Hippocampal formation (tissue), 2 donors: ENCODE data around the gene TMEM63A.
A peak's percentile ranks its signal among the peaks of the same experiment; 100 is the strongest.

Experiments
- DNase-seq, 2 donors: peaks; one replicate each; lab custom pipeline; 2025; lab: John Stamatoyannopoulos, UW

TMEM63A gene

DNA sequence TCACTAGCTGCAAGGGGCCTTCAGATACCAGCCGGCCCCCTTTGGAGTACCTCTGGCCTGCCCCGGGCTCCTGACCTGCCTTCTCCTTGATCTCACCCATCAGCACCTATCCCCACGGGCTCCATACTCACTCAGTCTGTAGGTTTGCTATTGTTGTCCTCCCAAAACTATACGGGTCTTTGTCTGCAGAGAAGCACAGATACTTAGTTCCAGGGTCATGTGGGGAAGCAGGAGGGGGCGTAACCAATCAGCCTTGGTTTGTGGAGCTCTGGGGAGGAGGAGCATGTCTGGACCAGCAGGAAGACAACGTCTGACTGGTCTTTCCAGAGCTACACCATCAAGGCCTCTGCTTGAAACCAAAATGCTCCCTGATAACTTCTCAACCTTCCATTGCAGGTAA, 15.2 kb downstream of the TMEM63A start:
- DNase-seq, result no peak

DNA sequence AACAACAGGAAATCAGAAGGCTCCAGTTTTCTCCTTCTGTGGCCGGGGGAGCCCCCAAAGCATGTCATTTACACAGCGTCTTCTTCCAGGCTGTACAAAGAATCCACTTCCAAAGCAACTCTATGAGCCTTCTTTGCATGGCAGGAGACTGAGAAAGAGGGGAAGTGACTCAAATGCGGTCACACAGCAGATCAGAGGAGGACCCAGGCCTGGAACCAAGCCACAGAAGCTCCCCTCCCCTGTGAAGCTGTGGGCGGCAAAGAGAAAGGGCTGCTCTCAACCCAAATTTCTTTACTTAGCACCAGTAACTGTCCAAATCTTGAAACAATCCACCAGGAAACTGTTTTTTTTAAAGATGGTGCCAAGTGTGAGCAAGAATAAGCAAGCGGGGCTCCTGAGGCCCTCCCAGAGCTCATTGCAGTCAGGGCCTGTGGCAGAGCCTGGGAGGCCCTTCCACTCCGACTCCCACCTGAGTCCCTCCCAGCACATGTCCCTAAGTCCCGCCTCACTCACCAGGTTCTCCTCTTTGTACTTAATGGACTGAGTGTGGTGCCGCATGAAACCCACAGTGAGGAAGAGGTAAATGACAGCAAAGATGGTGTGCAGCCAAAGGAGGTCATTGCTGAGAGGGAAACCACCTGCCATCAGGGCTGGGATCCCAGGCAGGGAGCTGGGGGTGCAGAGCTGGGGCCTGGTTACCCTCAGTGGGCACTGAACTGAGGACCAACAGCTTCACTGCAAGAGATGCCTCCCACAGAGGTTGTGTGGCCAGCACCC, 15.9 kb downstream of the TMEM63A start:
- no peak for DNase-seq

DNA sequence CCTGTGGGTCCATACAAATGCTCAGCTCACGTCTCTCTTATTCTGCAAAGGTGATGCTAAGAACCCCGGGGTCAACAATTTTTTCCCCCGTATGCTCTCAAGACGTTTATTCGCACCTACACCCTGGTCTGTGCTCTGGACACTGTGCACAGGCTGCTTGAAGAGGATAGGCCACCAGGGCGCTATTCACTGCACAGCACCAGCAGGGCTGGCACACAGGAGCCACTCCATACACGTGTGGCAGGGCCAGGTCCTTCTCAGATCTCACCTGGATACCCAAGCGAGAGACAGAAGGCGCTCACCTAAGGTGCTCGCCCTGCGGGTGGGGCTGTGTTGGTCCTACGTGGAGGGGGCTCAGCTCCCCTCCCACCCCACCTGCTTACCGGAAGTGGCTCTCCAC, 16.7 kb downstream of the TMEM63A start:
- no peak for DNase-seq

DNA sequence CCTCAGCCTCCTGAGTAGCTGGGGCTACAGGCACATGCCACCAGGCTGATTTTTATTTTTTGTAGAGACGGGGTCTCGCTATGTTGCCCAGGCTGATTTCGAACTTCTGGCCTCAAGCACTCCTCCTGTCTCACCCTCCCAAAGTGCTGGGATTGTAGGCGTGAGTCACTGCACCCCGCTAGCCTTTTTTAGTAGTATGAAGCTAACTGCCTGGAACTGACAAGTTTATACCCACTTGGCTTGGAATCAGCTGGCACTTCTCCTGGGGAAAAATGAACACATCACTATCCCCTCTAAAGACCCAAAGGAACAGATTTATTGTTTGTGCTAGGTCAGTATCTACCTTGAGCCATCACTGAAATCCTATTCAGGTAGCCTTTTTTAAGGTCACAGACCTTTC, 19.0 kb downstream of the TMEM63A start:
- no peak for DNase-seq

DNA sequence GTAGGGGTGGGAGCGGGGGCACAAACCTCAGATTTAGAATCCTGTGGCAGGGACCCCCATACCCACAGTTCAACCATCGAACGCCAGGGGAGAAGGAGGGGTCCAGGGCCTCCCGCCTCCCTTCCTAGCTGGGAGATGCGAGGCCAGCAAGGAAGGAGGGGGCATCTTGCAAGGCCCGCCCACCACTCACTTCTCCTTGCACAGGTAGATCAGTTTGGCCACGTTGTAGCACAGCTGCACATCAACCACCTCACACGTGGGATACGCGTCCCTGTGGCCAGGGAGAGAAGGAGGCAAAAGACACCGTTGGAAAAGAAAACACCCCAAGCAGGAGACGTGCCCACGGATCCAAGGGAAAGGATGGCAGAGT, 19.6 kb downstream of the TMEM63A start:
- DNase-seq, result no peak

DNA sequence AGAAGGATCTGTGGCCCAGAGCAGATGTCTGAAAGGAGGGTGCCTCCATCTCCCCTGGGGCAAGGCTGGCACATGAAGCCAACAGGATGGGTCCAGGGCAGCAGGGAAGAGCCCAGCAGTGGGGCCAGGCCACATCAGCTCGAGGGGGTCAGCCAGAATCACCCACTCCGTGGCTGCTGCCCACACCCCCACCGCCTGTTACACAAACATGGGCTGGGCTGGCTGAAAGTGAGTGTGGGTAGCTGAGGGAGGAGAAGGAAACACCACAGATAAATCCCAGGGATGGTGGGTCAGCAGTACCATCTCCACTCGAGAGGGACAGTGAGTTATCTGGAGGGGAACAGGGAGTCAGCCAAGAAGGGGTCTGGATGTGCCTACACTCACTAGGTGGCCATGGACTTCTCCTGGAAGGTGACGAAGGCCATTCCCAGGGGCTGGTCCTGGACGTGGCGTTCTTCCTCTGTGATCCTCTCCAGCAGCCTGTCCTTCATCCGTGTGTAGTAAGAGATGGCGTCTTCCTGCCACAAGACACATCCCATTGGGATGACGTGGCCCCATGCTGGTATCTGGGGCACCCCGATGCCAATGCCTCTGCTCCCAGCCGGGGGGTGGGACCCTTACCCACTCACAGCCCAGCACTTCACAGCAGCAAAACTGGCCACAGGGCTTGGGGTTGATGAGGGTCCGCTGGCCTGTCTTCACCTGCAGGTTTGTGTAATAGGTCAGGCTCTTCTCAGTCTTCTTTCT, 20.2 kb downstream of the TMEM63A start:
- no peak for DNase-seq

DNA sequence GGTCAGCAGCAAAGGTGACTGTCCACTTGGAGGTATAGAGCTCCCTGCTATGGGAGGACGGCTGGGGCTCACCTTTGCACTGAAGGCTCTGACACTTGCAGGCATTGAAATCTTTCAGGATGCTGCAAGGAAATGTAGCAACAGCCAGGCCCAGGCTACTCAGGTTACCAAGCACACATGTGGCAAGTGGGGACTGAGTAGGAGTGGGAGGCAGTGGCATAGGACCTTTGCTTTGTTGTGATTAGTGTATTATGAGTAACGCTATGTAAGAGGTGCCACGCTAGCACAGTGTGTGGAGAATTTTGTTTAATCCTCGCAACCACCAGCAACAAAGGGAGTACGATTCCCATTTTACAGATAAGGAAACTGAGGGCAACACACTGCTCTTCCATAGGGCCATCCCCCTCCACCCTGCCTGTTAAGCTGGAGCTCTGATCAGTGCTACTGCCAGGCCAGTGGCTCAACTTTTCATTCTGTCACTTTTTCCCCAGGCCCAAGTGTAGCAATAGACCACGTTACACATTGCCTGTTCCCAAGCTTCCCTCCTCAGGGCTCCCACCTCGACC, 21.2 kb downstream of the TMEM63A start:
- no peak for DNase-seq

DNA sequence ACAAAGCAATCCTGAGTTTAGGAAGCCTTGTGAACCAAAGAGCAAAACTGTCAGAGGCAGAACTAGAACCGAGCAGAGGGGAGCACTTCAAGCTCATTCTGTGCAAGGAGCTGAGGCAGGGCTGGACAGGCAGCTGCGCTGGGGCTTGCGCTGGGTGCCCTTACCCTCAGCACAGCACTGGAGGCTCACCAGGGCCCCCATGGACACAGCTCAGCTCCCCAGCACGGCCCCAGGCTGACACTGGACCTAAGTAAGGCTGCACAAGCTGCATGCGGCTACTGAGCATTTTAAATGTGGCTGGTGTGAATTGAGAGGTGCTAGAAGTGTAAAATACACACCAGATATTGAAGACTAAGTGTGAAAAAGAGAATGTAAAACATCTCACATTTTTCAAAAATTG, 22.1 kb downstream of the TMEM63A start:
- DNase-seq, result no peak

DNA sequence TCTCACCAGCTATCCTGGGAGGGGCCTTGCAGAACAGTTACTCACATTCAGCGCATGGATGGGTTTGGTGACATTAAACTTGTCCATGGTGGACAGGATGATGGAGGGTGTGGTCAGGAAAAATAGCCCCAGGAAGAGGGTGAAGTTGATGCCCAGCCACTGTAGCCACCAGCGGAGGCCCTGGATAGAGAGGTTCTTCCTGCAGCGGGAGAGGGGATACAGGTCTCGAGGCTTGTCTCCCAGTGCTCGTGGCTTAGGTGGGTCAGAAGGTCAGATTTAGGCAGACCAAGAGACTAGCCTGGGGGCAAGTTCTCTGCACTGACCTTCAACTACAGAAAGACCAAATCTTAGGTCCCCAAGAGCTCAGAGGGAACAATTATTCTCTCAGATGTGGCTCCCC, 23.0 kb downstream of the TMEM63A start:
- DNase-seq, result no peak

DNA sequence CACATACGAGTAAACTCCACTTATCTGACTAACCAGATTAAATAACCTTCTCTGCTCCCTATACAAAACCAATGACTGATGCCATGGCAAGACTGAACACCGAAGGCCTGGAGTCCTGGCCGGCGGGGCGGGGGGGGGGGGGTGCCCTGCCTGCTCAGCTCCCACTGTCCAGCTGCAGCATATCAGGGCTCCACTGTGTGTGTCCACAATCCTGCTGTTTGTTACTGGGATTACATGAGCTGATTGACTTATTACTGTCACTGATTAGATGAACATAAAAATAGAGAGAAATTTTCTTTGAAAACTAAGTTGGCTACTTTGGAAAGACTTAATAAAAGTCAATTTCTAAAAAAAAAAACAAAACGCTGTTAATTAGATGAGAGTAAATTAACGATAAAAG, 24.9 kb downstream of the TMEM63A start:
- DNase-seq, result peak; percentile 62 to 69

DNA sequence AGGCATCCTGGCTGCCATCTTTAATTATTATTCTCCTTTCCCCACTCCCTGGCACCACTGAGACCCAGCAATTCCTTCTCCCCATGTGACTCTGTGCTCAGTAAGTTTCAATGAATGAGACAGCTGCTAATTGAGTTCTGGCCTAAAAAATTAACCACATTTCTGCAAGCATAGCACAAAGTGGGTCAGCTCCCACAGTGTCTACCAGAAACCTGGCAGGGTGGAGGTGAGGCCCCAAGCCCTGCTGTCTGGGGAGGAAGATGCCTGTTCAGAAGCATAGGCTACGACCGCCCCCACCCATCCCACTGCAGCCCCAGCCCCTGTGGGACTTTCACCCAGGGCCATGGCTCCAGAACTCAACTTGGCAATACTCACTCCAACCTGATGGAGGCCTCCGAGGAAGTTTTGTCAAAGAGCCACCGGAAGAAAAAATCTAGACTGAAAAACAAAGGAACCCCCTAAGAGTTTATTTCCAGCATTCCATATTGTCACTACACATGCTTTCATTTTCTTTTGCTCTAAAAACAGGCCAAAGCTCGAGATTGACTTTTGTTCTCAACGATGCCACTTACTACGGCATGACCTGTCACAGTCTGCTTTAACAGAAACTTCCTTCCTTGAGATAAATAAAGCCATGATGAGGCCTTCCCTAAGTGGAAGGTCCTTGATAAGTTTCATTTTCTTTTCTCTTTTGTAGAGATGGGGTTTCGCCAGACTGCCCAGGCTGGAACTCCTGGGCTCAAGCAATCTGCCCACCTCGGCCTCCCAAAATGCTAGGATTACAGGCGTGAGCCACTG, 26.5 kb downstream of the TMEM63A start:
- DNase-seq, result peak in 1 of 2 donors; percentile 59

DNA sequence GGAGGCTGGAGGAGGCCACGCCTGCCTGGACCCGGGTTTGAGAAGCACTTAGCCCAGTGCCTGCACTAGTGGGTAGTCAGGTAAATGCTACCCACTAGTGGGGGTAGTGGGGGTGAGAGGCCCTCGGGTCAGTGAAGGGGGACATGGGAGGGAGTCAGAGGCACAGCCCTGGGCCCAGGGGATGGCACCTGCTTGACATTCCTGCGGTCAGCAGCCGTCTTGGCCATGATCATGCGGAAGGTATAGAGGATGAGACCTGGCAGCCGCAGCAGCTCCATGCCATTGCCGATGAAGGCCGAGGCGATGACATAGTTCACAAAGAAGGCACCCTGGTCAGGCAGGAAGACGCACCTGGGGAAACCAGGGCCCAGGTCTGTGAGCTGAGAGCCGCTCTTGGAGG, 28.7 kb downstream of the TMEM63A start:
- no peak for DNase-seq

DNA sequence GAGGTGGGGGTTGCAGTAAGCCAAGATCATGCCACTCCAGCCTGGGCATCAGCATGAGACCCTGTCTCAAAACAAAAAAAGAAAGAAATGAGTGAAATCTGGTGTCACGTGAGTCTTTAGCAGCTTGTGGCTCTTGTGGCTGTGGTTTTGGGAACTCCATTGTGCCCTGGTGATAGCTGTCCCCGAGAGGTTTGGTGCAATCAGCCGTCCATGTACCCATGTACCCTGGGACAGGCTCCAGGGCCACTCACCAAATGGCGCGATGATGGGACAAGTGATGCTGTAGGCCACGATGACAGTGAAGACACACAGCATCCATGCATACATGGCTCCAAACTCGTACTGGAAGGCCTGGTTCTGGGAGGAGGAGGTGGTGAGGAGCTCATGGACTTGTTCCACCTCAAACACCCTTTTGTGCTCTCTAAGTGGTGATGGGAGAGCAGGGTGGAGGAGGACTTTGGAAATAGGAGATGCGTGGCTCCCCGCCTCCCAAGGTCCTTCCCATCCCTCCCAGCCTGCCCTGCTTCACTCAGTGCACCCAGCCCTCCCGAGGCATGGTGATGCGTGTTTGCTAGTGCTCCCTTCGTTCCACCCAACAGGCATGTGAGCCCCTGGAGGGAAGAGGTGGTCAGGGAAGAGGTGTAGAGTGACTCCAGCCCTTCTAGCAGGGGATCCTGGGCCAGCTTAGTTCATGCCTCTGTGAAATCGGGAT, 29.6 kb downstream of the TMEM63A start:
- DNase-seq, result no peak

DNA sequence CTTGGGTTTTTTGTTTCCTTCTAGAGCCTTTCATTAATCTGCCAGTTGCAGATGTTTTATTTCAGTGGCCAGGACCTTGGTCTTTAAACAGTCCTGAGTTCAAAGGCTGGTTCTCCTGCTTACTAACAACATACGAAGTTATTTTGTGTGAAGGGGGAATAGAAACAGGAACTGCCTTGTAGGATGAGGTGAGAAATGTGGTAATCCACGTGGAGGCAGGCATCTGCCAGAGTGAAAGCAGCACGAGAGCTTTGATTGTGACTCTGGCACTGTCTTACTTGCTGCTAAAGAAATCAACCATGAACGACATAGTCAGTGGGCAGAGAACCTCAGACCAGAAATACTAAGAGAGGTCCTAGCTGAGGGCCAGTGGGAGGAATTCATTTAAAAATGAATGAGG, 30.4 kb downstream of the TMEM63A start:
- DNase-seq, result no peak

DNA sequence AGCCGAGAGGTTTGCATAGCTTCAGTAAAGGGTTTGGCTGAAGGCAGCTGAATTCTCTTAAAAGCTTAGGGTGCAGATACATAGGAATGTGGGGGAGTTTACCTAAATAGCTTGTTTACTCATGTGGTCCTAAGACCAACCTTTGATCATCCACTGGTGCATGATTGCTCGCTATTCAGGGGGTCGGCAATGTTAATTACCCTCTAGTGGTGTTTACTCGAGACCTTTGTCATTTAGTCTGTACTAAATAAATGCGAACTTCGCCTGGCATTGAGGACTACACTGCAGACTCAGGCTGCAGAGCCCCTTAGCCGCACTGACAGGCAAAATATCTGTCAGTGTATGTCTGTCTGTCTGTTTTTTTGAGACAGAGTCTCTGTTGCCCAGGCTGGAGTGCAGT, 31.8 kb downstream of the TMEM63A start:
- no peak for DNase-seq

DNA sequence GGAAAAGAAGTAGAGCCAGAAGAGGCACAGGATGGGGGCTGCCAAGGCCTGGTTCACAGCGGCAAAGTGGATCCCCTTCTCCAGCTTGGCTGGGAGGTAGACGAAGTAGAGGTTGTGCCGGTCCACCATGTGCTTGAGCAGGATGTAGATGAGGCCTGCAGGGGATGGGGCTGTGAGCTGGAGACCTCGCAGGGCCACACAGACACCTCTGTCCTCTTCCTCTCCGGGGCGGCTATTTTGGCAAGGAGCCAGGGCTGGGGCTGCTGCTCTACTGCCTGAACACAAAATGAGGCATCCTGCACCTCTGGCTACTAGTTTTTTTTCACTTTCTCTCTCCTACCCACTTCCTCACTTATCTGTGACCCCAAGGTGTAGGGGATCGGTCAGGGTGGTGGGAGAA, 32.3 kb downstream of the TMEM63A start:
- no peak for DNase-seq

DNA sequence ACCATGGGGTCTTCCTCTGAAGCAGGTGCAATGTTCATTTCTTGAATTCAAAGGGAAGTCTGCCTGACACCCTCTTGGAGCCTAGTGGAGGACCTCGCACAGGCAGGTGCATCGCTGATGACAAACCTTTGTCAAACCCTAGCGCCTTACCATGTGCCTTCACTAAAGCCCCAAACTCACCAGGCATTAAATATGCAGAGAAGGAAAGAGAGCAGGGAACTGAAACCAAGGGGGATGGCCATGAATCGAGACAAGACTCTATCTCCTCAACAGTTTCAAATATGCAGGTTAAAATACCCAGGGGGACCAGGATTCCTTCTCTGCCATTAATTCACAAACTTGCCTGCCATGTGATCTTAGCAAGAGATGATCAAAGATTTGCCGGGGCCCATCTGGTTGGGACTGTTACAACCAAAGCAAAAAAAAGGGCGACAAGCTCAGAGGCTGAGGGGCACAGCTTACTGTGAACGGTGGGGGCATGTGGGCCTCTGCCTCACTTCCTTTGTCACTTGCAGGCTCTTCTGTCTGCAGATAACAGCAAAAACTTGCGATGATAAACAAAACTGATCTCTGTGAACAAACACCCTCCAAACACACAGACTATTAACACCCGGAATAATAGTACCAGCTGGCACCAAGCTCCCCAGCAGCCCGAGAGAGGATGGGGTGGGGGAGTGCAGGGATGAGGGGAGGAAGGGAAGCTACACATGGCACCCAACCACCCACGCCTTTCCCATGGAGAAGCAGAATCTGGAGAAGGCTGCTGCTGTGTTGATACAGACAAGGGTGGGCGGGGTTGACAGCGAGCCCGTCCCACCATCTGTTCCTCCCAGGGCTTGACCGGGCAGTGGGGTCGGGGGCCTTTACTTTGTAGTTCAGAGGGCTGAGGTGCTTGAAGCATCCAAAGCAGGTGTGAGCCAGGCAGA, 33.9 kb downstream of the TMEM63A start:
- DNase-seq, result peak; percentile 80 to 84

DNA sequence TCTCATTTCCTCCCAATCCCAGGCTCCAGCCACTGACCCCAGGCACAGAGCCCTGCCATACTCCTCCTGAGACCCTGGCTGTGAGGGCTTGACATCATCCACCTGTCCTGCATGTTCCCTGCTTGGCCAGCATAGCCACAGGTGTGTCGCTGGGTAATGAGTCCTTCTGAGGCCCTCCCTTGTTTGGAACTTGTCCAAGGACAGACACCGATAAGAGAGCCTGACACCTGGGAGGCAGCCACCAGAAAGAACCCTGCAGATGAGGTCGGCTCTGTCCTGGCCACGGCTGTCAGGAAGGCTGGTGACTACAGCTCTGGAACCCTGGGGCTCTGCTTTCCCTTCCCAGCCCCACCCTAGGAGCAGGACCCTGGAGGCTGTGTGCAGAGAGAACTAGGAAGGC, 34.6 kb downstream of the TMEM63A start:
- no peak for DNase-seq

DNA sequence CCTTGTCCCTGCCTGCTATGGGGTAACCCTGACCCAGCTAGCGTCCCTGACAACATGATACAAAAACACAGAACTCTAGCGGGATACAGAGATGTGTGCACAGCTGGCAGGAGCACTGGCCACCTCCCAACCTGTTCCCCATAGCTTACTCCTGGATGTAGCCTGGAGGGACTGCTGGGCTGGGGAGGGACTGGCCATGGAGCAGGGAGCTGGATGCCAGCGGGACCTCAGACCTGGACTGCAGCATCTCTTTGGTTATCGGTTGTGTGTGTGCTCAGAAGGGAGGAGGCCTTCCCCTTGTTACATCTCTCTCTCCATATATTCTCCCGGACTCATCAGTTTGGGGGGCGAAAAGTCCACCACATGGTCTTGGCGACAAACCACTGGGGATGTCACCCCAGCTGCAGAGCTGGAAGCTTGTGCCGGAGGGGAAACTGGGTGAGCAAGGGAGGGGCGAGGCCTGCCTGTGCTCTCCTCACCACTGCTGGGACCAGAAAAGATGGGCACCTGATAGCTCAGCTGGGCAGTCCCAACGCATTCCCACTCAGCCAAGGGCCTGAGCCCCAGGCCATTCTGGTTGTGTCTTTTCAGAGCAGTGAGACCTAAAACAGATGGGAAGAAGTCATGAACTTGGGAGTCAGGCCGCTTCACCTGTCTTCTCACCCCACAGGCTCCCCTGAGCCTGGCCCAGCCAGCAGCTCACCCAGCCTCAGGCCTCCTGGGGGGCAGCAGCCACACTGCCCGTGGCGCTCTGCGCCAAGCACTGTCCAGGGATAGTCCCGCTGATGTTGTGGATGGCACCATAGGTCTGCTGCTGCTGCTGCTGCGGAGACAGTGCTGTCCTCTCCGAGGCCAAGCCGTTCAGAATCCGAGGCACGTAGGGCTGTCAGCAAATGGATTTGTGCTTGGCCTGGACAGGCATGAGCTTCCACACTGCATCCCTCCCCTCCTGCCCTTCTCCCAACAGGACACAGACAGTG, 35.6 kb downstream of the TMEM63A start:
- no peak for DNase-seq
